Naive B cell (primary cell): Measurements from ENCODE around the gene MTURN. TPM values are rescaled to one million over a fixed set of nuclear protein-coding genes. Genes with fewer than 3 reads are reported as not detected.
"Not testable (repeated sequence)": the region's sequence is repeated elsewhere in the genome, so short reads cannot be mapped to it uniquely, and the experiment has no call there.

Experiments used
- ATAC-seq, 2 donors: fragments of 150-1000 bp; cut with Tn5 transposase; 2 replicates each; pipeline ENCODE4 v1.10.0; 2021; ENCODE audit warnings: low read depth in 2 of 2, mild to moderate bottlenecking in 2 of 2, moderate library complexity in 2 of 2
- DNase-seq: peaks from one replicate; pipeline ENCODE4 v3.0.0; 2022
- H3K27ac Mint-ChIP-seq, 6 donors: one replicate each; pipeline ENCODE4 v1.8.0; 2020 to 2022; ENCODE audit warnings: mild to moderate bottlenecking in 6 of 6, mixed read lengths in 6 of 6, moderate library complexity in 5 of 6, inconsistent platforms in 2 of 6
- H3K27me3 Mint-ChIP-seq, 3 donors: one replicate each; pipeline ENCODE4 v1.8.0; 2021 to 2022; ENCODE audit warnings: mixed read lengths in 3 of 3, mild to moderate bottlenecking in 1 of 3
- H3K36me3 Mint-ChIP-seq, 2 donors: one replicate each; pipeline ENCODE4 v1.8.0; 2020 to 2022; ENCODE audit warnings: mixed read lengths in 2 of 2, inconsistent platforms in 1 of 2, mild to moderate bottlenecking in 1 of 2
- H3K4me1 Mint-ChIP-seq, 3 donors: one replicate each; pipeline ENCODE4 v1.8.0; 2020 to 2022; ENCODE audit warnings: mixed read lengths in 3 of 3, inconsistent platforms in 1 of 3, mild to moderate bottlenecking in 1 of 3, moderate library complexity in 1 of 3
- H3K4me3 Mint-ChIP-seq, 8 donors: one replicate each; pipeline ENCODE4 v1.8.0; 2020 to 2022; ENCODE audit warnings: mild to moderate bottlenecking in 8 of 8, mixed read lengths in 8 of 8, moderate library complexity in 8 of 8, inconsistent platforms in 2 of 8
- H3K9me3 Mint-ChIP-seq, 7 donors: one replicate each; pipeline ENCODE4 v1.8.0; 2020 to 2022; ENCODE audit warnings: mixed read lengths in 7 of 7, mild to moderate bottlenecking in 5 of 7, inconsistent platforms in 2 of 7, moderate library complexity in 1 of 7
- polyA plus RNA-seq, 6 donors: library from polyadenylated mRNA; unstranded; fragments of 300-500 nt; fragmentation: Illumina TruSeq; gene quantifications; one replicate each; pipeline ENCODE4 v1.2.3, GENCODE V29; 2021; ENCODE audit warnings: low read depth in 6 of 6

MTURN gene
- polyA plus RNA-seq, 6 donors from 2014 or later = 3.1 to 8.3 (median 4.7) TPM

DNA sequence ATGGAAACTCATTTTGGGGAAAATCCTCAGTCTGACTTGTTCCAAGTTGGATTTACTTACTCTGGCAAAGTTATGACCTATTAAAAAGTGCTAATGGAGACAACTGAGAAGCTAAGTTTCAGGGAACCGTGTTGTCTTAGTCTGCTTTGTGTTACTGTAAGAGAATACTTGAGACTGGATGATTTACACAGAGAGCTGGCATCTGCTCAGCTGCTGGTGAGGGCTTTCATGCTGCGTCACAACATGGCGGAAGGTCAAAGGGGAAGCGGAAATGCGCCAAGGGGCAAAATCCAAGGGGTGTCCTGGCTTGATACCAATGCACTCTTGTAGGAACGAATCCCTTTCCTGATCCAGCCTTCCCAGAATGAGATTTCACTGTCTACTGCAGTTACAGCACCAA, 46.4 kb downstream of the MTURN start:
- ATAC-seq = no peak
- Mint-ChIP-seq H3K36me3 (no peaks in the 10 kb centered on the region), H3K4me1 (peaks cover 22 to 40% (median 30%) of the 10 kb centered on the region in 3 donors), H3K27ac (no peak overlapping the region), H3K9me3 (peaks cover 0 to 7% (median 1%) of the 10 kb centered on the region in 7 donors), H3K4me3 (peak overlapping the region in 1 of 8 donors; percentile 16), H3K27me3 (no peaks in the 10 kb centered on the region)
- no peak for DNase-seq

DNA sequence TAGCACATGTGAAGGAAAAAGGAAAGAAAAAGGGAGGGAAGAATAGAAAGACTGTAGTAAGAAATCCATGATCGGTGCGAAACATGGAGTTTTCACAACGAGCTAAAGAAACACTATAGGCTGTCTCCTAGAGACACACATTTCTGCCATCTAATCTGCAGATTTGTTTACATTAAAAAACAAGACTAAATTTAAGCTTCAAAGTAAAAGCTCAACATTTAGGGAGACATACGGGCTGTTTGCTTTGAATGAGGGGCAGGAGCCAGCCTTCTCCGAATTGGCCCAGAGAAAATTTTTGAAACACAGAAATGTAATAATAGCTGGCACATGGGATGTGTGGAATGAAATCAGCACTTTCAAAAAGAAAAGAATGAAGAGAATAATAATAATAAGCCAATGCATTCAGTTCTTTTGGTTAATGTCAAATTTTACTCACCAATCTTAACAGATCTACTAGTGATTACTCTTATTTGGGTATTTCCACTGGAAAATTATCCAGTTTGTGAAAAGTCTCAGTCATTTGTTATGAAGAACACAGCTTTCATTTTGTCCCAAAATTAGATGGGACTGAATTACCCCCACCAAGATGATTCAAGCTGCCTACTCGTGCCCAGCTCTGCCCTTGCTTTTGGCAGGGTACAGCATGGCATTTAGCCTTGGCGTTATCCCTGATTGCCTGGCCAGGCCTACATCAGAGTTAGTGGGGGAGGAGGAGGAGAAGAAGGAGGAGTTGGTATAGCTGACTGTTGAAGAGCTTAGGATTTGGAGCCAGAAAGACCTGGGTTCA, 47.1 kb downstream of the MTURN start:
- DNase-seq = no peak
- H3K9me3 Mint-ChIP-seq = peaks cover 0 to 14% (median 6%) of the 10 kb centered on the region in 7 donors
- no peak overlapping the region for H3K4me3 Mint-ChIP-seq
- peaks cover 16 to 33% (median 23%) of the 10 kb centered on the region in 3 donors for H3K4me1 Mint-ChIP-seq
- H3K27me3 Mint-ChIP-seq = no peaks in the 10 kb centered on the region
- no peaks in the 10 kb centered on the region for H3K36me3 Mint-ChIP-seq
- no peak overlapping the region for H3K27ac Mint-ChIP-seq
- ATAC-seq = no peak

DNA sequence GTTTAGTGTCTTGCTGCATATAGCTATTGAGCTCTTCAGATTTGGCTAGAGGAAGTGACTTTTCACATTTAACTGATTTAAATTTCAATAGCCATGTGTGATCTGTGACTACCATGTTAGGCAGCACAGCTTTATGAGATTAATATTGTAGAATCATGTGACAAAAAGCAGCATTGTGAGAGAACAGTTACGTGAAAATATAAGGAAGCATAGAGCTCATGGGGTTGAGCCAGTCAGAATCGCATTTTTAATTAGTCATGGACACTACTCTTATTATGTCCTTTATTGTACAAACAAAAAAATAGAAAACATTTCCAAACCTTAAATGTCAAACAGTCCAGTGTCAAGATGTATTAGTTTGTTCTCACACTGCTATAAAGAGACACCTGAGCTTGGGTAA, 48.0 kb downstream of the MTURN start:
- H3K4me3 Mint-ChIP-seq = peak overlapping the region in 1 of 8 donors; percentile 35
- H3K9me3 Mint-ChIP-seq = peaks cover under 1 to 23% (median 11%) of the 10 kb centered on the region in 7 donors
- H3K36me3 Mint-ChIP-seq = peaks cover 2 to 6% of the 10 kb centered on the region in 2 donors
- peak overlapping the region in 1 of 6 donors; percentile 75 for H3K27ac Mint-ChIP-seq
- H3K27me3 Mint-ChIP-seq = no peaks in the 10 kb centered on the region
- no peak for ATAC-seq
- DNase-seq = no peak
- peaks cover 14 to 25% (median 20%) of the 10 kb centered on the region in 3 donors for H3K4me1 Mint-ChIP-seq

- peaks cover 6 to 12% of the 10 kb centered on the region in 2 donors for H3K36me3 Mint-ChIP-seq
- ATAC-seq = no peak
- H3K27ac Mint-ChIP-seq = peak overlapping the region in 1 of 6 donors; percentile 49
- H3K4me3 Mint-ChIP-seq = no peak overlapping the region
- no peak for DNase-seq
- H3K9me3 Mint-ChIP-seq = peaks cover 5 to 31% (median 17%) of the 10 kb centered on the region in 7 donors
- no peaks in the 10 kb centered on the region for H3K27me3 Mint-ChIP-seq
- peaks cover 11 to 25% (median 17%) of the 10 kb centered on the region in 3 donors for H3K4me1 Mint-ChIP-seq
Observed at GRCh38 chr7:30183749-30184369, 49.1 kb downstream of the MTURN start.

DNA sequence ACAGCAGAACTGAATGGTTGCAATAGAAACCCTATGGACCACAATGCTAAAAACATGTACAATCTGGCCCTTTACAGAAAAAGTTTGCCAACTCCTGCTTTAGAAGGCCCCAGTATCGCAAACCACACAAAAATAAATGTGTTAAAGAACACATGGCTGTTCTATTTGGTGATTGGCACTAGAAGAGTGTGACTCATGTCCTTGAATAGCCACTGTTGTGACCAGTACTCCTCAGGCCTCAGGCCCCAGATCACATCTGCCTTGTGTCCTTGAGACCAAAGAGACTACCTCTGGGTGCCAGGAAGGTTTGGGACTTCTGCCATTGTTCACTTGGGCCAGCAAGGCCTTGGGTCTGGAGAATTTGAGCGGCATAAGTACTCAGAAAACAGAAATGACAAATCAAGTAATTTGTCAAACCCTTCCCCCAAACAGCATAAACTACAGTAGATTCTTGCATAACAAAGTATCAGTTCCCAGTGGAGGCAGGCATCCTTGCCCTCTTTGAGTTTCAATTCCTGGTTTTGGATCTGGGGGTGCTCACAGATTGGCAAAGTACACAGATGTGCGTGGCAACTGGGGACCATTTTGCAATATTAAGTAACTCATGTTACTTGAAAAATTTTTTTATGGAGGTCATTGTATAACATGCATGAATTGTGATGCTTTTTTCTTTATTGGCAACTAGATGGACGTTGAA, 50.2 kb downstream of the MTURN start:
- Mint-ChIP-seq H3K9me3 (peaks cover 5 to 31% (median 22%) of the 10 kb centered on the region in 7 donors), H3K4me1 (peaks cover 5 to 19% (median 11%) of the 10 kb centered on the region in 3 donors), H3K27me3 (no peaks in the 10 kb centered on the region), H3K36me3 (peaks cover 10 to 18% of the 10 kb centered on the region in 2 donors), H3K4me3 (peak overlapping the region in 3 of 8 donors; percentile 32 to 58 (median 54)), H3K27ac (peak overlapping the region in 5 of 6 donors; percentile 57 to 86 (median 69))
- DNase-seq (peak; percentile 42), ATAC-seq (peak; percentile 92 to 96)

GRCh38 chr7:30185496-30185895, 50.7 kb downstream of the MTURN start:
- no peak overlapping the region for H3K27ac Mint-ChIP-seq
- DNase-seq (no peak), ATAC-seq (no peak)
- H3K27me3 Mint-ChIP-seq = no peaks in the 10 kb centered on the region
- peaks cover 5 to 33% (median 24%) of the 10 kb centered on the region in 7 donors for H3K9me3 Mint-ChIP-seq
- peaks cover 5 to 19% (median 11%) of the 10 kb centered on the region in 3 donors for H3K4me1 Mint-ChIP-seq
- peaks cover 11 to 20% of the 10 kb centered on the region in 2 donors for H3K36me3 Mint-ChIP-seq
- no peak overlapping the region for H3K4me3 Mint-ChIP-seq

DNA sequence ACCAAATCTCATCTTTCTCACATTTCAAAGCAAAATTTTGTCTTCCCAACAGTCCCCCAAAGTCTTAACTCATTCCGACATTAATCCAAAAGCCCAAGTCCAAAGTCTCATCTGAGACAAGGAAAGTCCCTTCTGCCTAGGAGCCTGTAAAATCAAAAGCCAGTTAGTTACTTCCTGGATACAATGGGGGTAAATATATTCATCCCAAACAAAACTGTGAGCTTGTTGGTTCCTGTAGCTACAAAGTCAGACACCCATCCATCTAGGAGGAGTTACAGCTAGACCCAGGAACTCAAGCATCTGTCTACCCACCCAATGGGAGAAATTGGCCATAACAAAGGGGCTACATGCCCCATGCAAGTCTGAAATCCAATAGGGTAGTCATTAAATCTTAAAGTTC, 51.9 kb downstream of the MTURN start:
- Mint-ChIP-seq H3K36me3 (peaks cover 11 to 20% of the 10 kb centered on the region in 2 donors), H3K4me1 (peaks cover 5 to 19% (median 11%) of the 10 kb centered on the region in 3 donors), H3K27me3 (no peaks in the 10 kb centered on the region), H3K4me3 (no peak overlapping the region), H3K9me3 (peaks cover 5 to 33% (median 24%) of the 10 kb centered on the region in 7 donors), H3K27ac (no peak overlapping the region)
- DNase-seq = no peak
- ATAC-seq = no peak

GRCh38 chr7:30187513-30187912, 52.7 kb downstream of the MTURN start:
- H3K4me1 Mint-ChIP-seq = peaks cover 5 to 20% (median 11%) of the 10 kb centered on the region in 3 donors
- DNase-seq (no peak), ATAC-seq (no peak)
- peaks cover 11 to 20% of the 10 kb centered on the region in 2 donors for H3K36me3 Mint-ChIP-seq
- H3K27me3 Mint-ChIP-seq = no peaks in the 10 kb centered on the region
- peaks cover 5 to 33% (median 24%) of the 10 kb centered on the region in 7 donors for H3K9me3 Mint-ChIP-seq
- peak overlapping the region in 1 of 6 donors; percentile 52 for H3K27ac Mint-ChIP-seq
- H3K4me3 Mint-ChIP-seq = no peak overlapping the region

DNA sequence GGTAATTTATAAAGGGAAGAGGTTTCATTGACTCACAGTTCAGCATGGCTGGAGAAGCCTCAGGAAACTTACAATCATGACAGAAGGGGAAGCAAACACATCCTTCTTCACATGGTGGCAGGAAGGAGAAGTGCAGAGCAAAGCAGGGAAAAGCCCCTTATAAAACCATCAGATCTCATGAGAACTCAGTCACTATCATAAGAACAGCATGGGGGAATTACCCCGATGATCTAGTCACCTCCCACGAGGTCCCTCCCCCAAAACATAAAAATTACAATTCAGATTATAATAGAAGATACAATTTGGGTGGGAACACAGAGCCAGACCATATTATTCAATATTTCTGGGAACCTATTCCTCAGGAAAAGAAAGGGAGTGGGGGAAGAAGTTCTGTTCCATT, 53.6 kb downstream of the MTURN start:
- H3K36me3 Mint-ChIP-seq = peaks cover 11 to 20% of the 10 kb centered on the region in 2 donors
- peak overlapping the region in 1 of 8 donors; percentile 47 for H3K4me3 Mint-ChIP-seq
- peaks cover 8 to 27% (median 15%) of the 10 kb centered on the region in 3 donors for H3K4me1 Mint-ChIP-seq
- DNase-seq, H3K27me3 Mint-ChIP-seq: not testable (repeated sequence)
- peak; percentile 42 to 54 for ATAC-seq
- peaks cover 5 to 33% (median 22%) of the 10 kb centered on the region in 7 donors for H3K9me3 Mint-ChIP-seq
- H3K27ac Mint-ChIP-seq = peak overlapping the region in 2 of 6 donors; percentile 44 to 52

DNA sequence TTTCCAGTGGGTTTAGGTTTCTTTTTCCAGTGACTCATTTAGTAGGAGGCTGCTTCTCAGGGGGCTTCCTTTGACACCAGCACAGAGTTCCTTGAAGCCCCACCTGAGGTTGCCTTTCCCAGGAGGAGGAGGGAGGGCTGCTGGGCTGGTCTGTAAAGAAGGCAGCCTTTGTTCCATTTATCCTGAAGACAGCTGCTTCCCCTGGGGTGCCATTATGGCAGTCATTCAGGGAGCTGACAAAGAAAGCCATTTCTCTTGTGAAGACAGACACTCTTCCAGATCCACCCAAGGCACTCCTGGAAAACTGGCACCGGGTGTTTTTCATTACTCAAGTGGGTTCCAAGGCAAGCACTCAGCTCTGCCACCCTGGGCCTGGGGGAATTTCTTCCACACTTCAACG, 54.0 kb downstream of the MTURN start:
- Mint-ChIP-seq H3K27me3 (no peaks in the 10 kb centered on the region), H3K4me1 (peaks cover 9 to 29% (median 16%) of the 10 kb centered on the region in 3 donors), H3K36me3 (peaks cover 11 to 20% of the 10 kb centered on the region in 2 donors), H3K4me3 (no peak overlapping the region), H3K27ac (no peak overlapping the region), H3K9me3 (peaks cover 5 to 33% (median 22%) of the 10 kb centered on the region in 7 donors)
- ATAC-seq (no peak), DNase-seq (no peak)

DNA sequence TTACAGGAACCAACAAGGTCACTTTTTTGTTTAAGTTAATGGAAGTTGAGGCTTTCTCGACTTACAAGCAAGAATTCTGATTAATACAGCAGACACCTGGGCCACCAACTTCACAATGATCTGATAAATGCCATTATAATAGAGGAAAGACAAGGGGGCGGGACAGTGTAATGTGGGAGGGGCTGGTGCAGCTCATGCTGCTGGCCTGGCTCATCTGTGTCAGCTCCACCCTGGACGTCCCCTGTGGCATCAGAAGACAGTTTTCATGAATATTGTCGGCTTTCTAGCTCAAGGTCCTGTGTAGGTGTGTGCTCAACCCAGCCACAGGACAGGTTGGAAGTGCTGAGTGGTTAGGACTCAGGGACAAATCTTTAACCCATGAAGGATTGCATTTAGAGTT, 57.0 kb downstream of the MTURN start:
- no peaks in the 10 kb centered on the region for H3K27me3 Mint-ChIP-seq
- H3K4me3 Mint-ChIP-seq = no peak overlapping the region
- peaks cover 4 to 17% (median 5%) of the 10 kb centered on the region in 3 donors for H3K4me1 Mint-ChIP-seq
- peaks cover 27 to 39% of the 10 kb centered on the region in 2 donors for H3K36me3 Mint-ChIP-seq
- H3K9me3 Mint-ChIP-seq = peaks cover 14 to 46% (median 30%) of the 10 kb centered on the region in 7 donors
- DNase-seq (no peak), ATAC-seq (no peak)
- H3K27ac Mint-ChIP-seq = no peak overlapping the region

GRCh38 chr7:30193336-30193943, 58.7 kb downstream of the MTURN start:
- Mint-ChIP-seq H3K36me3 (peaks cover 25 to 43% of the 10 kb centered on the region in 2 donors), H3K4me1 (peaks cover 4 to 11% (median 5%) of the 10 kb centered on the region in 3 donors), H3K27me3 (no peaks in the 10 kb centered on the region), H3K9me3 (peaks cover 11 to 37% (median 23%) of the 10 kb centered on the region in 7 donors), H3K27ac (peak overlapping the region in 2 of 6 donors; percentile 29 to 76), H3K4me3 (no peak overlapping the region)
- DNase-seq = no peak
- ATAC-seq = peak in 1 of 2 donors; percentile 38

DNA sequence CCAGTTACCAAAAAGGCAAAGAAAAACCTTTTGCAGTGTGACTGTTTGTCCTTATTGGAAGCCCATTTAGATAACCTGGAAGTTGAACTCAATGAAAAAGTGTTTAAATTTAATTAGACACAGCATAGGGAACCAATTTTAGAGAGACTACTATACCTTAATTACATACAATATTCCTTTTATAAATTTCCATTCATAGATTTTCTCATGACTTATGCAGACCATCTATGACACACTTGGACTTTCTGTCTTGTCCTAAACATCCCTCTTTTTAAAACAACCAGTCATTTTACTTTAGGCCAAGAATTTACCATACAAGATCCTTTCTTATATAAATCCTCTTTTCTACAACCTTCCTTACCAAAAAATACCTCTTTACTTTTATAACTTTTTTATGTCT, 61.6 kb downstream of the MTURN start:
- ATAC-seq = no peak
- Mint-ChIP-seq H3K27me3 (no peaks in the 10 kb centered on the region), H3K4me3 (no peak overlapping the region), H3K36me3 (peaks cover 20 to 37% of the 10 kb centered on the region in 2 donors), H3K9me3 (peaks cover 11 to 26% (median 20%) of the 10 kb centered on the region in 7 donors), H3K27ac (no peak overlapping the region), H3K4me1 (peaks cover 12 to 21% (median 15%) of the 10 kb centered on the region in 3 donors)
- no peak for DNase-seq
